Neural cell (in vitro differentiated cells): Measurements from ENCODE around the gene SLC44A2.

Experiments used
- CTCF ChIP-seq: fragments of 450-650 bp; IDR thresholded peaks from 2 replicates; pipeline ENCODE4 v1.5.1; 2014; ENCODE audit warnings: antibody characterized with exemption, mild to moderate bottlenecking, moderate library complexity; ENCODE audit not compliant: poor library complexity, severe bottlenecking
- MXI1 ChIP-seq: fragments of 450-650 bp; conservative IDR thresholded peaks from 2 replicates; pipeline ENCODE4 v1.6.1; 2014; ENCODE audit warnings: antibody characterized with exemption, mild to moderate bottlenecking; ENCODE audit not compliant: poor library complexity, severe bottlenecking
- SMC3 ChIP-seq: fragments of 450-650 bp; conservative IDR thresholded peaks from 2 replicates; pipeline ENCODE4 v1.6.1; 2014; ENCODE audit warnings: antibody characterized with exemption, mild to moderate bottlenecking, moderate library complexity; ENCODE audit not compliant: poor library complexity
- TAF1 ChIP-seq: IDR thresholded peaks from 2 replicates; pipeline ENCODE4 v1.6.1; 2012; ENCODE audit warnings: low read depth

- TF ChIP-seq CTCF (no peak), TAF1 (no peak), SMC3 (no peak), MXI1 (no peak)
Observed at GRCh38 chr19:10587839-10588150, 37.6 kb upstream of the SLC44A2 start.
